K562 (cell line): Measurements from ENCODE around the gene HDAC1. TPM values are rescaled to one million over a fixed set of nuclear protein-coding genes. Genes with fewer than 3 reads are reported as not detected.

Source experiments
- POLR2AphosphoS5 ChIP-seq: IDR thresholded peaks from 2 replicates; pipeline ENCODE4 v1.6.1; 2011; ENCODE audit warnings: mild to moderate bottlenecking, low read depth, low read length, moderate library complexity; ENCODE audit not compliant: control insufficient read depth, insufficient read depth
- POLR3G ChIP-seq: IDR thresholded peaks from 2 replicates; pipeline ENCODE4 v1.6.1; 2011; ENCODE audit not compliant: insufficient read length, insufficient replicate concordance; ENCODE audit errors: extremely low read depth
- RBBP5 ChIP-seq: fragments of 200-600 bp; sonication (generic); IDR thresholded peaks from 2 replicates; pipeline ENCODE4 v1.6.1; 2012; ENCODE audit warnings: borderline replicate concordance, mild to moderate bottlenecking, low read length, control low read depth, inconsistent platforms; ENCODE audit not compliant: insufficient read depth, poor library complexity, severe bottlenecking
- STAT5B ChIP-seq: fragments of 250-450 bp; sonication (Bioruptor Pico); IDR thresholded peaks from 2 replicates; pipeline ENCODE4 v1.8.0; 2021; ENCODE audit warnings: mild to moderate bottlenecking, inconsistent platforms
- TAF1 ChIP-seq: IDR thresholded peaks from 2 replicates; pipeline ENCODE4 v1.6.1; 2011; ENCODE audit warnings: mild to moderate bottlenecking, low read length, moderate library complexity; ENCODE audit not compliant: insufficient read depth, control insufficient read depth, severe bottlenecking; ENCODE audit errors: extremely low read depth
- ZNF224 ChIP-seq: sonication (generic); formaldehyde crosslinking; IDR thresholded peaks from 2 replicates; pipeline ENCODE4 v1.8.0; 2022; ENCODE audit warnings: mild to moderate bottlenecking, missing genetic modification reagents
- polyA plus RNA-seq, 8 experiments: library from polyadenylated mRNA; depleted of rRNA in 4 of 8; stranded (reverse) in 5 of 8; unstranded in 3 of 8; fragments of >200 nt; fragmentation: Nextera tagmentation in 2 of 8; fragmentation: Illumina TruSeq in 1 of 8; extraction: Ambion mirVana in 2 of 8; extraction: Trizol in 1 of 8; gene quantifications; 2 replicates each; pipeline versions ENCODE4 v1.2.1 to v1.2.3, GENCODE V29; 2011 to 2014; ENCODE audit warnings: inconsistent platforms in 1 of 8, missing spikeins in 1 of 8
- total RNA-seq, 7 experiments: library from RNA; depleted of rRNA in 6 of 7; stranded (reverse); fragments of >200 nt in 6 of 7; fragmentation: Illumina TruSeq in 2 of 7; extraction: Trizol in 2 of 7; gene quantifications; 2 replicates each; pipeline versions ENCODE4 v1.2.1 to v1.2.3, GENCODE V29; 2011 to 2021; ENCODE audit warnings: low replicate concordance in 1 of 7
- TF ChIP-seq, protein P1 (sequence below), 2 experiments: fragments of 450-650 bp in 1 of 2; sonication (generic) in 1 of 2; formaldehyde crosslinking in 1 of 2; IDR thresholded peaks; 2 replicates each; pipeline versions ENCODE4 v1.7.1 to v1.9.0; 2016 to 2022; ENCODE audit warnings: inconsistent platforms in 1 of 2, mild to moderate bottlenecking in 1 of 2, missing genetic modification reagents in 1 of 2
- TF ChIP-seq, protein P2 (sequence below): fragments of 250-450 bp; sonication (Bioruptor Pico); IDR thresholded peaks from 2 replicates; pipeline ENCODE4 v1.4.0; 2020; ENCODE audit warnings: mild to moderate bottlenecking, moderate library complexity, borderline replicate concordance
- TF ChIP-seq, protein P3 (sequence below): sonication (generic); formaldehyde crosslinking; IDR thresholded peaks from 2 replicates; pipeline ENCODE4 v1.8.0; 2022; ENCODE audit warnings: missing genetic modification reagents, mild to moderate bottlenecking, borderline replicate concordance
- TF ChIP-seq, protein P4 (sequence below): fragments of 450-650 bp; IDR thresholded peaks from 2 replicates; pipeline ENCODE4 v1.6.1; 2016

The HDAC1 gene
- total and polyA plus RNA-seq, 9 of the 15 experiments (the other 6 are each of a cell fraction or from before 2014, with no cell fraction given), result 169 to 384 (median 193) TPM

DNA sequence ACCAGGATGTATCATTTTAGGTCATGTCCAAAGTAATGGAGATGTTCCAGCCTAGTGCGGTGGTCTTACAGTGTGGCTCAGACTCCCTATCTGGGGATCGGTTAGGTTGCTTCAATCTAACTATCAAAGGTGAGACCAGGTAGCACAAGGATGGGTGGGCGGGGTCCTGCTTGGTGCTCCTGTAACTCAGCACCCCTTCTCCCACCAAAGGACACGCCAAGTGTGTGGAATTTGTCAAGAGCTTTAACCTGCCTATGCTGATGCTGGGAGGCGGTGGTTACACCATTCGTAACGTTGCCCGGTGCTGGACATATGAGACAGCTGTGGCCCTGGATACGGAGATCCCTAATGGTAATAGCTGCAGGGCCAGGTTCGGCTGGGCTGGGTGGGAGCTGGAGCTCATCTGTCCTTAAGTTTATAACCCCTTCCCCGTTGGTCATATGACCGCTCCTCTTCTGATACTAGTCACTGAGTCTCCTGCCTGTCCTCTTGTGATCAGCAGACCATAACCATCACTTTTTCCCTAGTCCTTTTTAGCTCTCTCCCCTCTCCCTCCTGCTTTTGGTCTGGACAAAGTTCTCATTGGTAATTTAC lies 38.8 kb downstream of the HDAC1 start (continued):
- TF ChIP-seq, protein P1, sequence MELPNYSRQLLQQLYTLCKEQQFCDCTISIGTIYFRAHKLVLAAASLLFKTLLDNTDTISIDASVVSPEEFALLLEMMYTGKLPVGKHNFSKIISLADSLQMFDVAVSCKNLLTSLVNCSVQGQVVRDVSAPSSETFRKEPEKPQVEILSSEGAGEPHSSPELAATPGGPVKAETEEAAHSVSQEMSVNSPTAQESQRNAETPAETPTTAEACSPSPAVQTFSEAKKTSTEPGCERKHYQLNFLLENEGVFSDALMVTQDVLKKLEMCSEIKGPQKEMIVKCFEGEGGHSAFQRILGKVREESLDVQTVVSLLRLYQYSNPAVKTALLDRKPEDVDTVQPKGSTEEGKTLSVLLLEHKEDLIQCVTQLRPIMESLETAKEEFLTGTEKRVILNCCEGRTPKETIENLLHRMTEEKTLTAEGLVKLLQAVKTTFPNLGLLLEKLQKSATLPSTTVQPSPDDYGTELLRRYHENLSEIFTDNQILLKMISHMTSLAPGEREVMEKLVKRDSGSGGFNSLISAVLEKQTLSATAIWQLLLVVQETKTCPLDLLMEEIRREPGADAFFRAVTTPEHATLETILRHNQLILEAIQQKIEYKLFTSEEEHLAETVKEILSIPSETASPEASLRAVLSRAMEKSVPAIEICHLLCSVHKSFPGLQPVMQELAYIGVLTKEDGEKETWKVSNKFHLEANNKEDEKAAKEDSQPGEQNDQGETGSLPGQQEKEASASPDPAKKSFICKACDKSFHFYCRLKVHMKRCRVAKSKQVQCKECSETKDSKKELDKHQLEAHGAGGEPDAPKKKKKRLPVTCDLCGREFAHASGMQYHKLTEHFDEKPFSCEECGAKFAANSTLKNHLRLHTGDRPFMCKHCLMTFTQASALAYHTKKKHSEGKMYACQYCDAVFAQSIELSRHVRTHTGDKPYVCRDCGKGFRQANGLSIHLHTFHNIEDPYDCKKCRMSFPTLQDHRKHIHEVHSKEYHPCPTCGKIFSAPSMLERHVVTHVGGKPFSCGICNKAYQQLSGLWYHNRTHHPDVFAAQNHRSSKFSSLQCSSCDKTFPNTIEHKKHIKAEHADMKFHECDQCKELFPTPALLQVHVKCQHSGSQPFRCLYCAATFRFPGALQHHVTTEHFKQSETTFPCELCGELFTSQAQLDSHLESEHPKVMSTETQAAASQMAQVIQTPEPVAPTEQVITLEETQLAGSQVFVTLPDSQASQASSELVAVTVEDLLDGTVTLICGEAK (IDR thresholded peaks at IDR 0.05), result no peak
- TF ChIP-seq, protein P1 (CRISPR knock-in tag; IDR thresholded peaks at IDR 0.05), result no peak
- TF ChIP-seq, protein P2, sequence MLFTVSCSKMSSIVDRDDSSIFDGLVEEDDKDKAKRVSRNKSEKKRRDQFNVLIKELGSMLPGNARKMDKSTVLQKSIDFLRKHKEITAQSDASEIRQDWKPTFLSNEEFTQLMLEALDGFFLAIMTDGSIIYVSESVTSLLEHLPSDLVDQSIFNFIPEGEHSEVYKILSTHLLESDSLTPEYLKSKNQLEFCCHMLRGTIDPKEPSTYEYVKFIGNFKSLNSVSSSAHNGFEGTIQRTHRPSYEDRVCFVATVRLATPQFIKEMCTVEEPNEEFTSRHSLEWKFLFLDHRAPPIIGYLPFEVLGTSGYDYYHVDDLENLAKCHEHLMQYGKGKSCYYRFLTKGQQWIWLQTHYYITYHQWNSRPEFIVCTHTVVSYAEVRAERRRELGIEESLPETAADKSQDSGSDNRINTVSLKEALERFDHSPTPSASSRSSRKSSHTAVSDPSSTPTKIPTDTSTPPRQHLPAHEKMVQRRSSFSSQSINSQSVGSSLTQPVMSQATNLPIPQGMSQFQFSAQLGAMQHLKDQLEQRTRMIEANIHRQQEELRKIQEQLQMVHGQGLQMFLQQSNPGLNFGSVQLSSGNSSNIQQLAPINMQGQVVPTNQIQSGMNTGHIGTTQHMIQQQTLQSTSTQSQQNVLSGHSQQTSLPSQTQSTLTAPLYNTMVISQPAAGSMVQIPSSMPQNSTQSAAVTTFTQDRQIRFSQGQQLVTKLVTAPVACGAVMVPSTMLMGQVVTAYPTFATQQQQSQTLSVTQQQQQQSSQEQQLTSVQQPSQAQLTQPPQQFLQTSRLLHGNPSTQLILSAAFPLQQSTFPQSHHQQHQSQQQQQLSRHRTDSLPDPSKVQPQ (CRISPR knock-in tag), result no peak
- TF ChIP-seq TAF1, result no peak
- no peak for TF ChIP-seq STAT5B (CRISPR knock-in tag)
- TF ChIP-seq, protein P3, sequence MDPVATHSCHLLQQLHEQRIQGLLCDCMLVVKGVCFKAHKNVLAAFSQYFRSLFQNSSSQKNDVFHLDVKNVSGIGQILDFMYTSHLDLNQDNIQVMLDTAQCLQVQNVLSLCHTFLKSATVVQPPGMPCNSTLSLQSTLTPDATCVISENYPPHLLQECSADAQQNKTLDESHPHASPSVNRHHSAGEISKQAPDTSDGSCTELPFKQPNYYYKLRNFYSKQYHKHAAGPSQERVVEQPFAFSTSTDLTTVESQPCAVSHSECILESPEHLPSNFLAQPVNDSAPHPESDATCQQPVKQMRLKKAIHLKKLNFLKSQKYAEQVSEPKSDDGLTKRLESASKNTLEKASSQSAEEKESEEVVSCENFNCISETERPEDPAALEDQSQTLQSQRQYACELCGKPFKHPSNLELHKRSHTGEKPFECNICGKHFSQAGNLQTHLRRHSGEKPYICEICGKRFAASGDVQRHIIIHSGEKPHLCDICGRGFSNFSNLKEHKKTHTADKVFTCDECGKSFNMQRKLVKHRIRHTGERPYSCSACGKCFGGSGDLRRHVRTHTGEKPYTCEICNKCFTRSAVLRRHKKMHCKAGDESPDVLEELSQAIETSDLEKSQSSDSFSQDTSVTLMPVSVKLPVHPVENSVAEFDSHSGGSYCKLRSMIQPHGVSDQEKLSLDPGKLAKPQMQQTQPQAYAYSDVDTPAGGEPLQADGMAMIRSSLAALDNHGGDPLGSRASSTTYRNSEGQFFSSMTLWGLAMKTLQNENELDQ, result no peak
- no peak for TF ChIP-seq RBBP5
- TF ChIP-seq, protein P4, sequence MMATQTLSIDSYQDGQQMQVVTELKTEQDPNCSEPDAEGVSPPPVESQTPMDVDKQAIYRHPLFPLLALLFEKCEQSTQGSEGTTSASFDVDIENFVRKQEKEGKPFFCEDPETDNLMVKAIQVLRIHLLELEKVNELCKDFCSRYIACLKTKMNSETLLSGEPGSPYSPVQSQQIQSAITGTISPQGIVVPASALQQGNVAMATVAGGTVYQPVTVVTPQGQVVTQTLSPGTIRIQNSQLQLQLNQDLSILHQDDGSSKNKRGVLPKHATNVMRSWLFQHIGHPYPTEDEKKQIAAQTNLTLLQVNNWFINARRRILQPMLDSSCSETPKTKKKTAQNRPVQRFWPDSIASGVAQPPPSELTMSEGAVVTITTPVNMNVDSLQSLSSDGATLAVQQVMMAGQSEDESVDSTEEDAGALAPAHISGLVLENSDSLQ, result no peak
- TF ChIP-seq ZNF224 (CRISPR knock-in tag), result no peak
- TF ChIP-seq POLR3G, result no peak
- 0 out of 2 replicates have a peak, but pooled peaks have one; percentile 20 for TF ChIP-seq POLR2AphosphoS5
